Anterior cingulate cortex (tissue), 58 donors: ENCODE results near the gene IGFN1.

Experiments
- DNase-seq, 58 donors: peaks; one replicate each; lab custom pipeline; 2025; lab: John Stamatoyannopoulos, UW

Gene IGFN1

DNA sequence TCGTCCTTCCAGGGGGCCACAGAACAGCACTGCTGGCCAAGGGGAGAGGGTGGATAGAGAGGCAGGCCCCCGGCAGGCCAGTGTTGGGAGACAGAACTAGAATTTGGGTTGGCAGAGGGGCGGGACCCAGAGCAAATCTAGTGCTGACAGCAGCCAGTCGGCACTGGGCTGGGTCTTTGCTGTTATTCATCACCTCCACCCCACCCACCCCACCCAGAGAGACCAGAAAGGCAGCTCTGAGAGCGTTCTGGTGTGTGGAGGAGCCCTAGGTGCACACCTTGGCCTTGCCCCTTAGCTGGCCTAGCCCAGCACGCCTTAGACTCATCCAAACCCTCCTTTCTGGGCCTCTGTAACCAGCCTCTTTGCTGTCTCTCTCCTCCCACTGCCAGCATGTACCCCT lies 86.3 kb downstream of the IGFN1 start:
- DNase-seq: no peak

DNA sequence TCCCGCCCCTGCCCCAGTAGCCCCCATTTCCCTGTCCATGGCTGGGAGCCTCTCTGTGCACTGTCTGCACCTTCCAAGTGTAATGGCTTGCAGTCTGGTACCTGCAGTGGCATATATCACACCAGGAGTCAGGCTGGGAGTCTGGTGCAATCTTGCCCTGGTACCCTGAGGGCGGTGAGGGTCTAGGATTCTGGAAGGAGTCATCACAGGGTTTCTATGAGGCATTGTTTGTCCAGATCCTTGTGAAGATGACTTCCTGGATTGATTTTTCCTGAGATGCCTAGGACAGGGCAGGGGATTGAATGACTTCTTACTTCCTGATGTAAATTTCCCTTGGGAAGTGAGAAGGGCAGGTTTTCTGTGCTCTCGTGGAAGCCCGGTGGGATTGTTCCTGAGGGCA lies 86.8 kb downstream of the IGFN1 start:
- no peak for DNase-seq
